K562 (cell line): ENCODE data around the gene RFX3. TPM values are rescaled to one million over a fixed set of nuclear protein-coding genes. Genes with fewer than 3 reads are reported as not detected.

Experiments
- ATAC-seq: fragments of 200-7000 bp; cut with Tn5 transposase; 3 replicates; pipeline ENCODE4 v1.9.1; 2020; ENCODE audit warnings: moderate library complexity
- BruUV-seq: library from RNA; stranded (reverse); fragments of 400-500 nt; replicated peaks from 2 replicates; lab custom pipeline; 2021; lab: Mats Ljungman, UMichigan
- CTCF ChIA-PET: fragments of 300-600 bp; formaldehyde crosslinking; extraction: SDS; loops from one replicate; lab custom pipeline; 2021; ENCODE audit warnings: low intra/inter-chr PET ratio; lab: Yijun Ruan, JAX
- POLR2A ChIA-PET: fragments of 300-600, 350-650 bp; sonication (Branson Sonifier 250); formaldehyde crosslinking; extraction: SDS; loops from one replicate; lab custom pipeline; 2021; ENCODE audit warnings: antibody characterized with exemption, inconsistent platforms; lab: Yijun Ruan, JAX
- DNase-seq, 4 experiments: peaks; one replicate each; pipeline versions ENCODE4 v3.0.0 to v3.0.0-alpha.2; 2011 to 2018; ENCODE audit warnings: low spot score in 3 of 4, mixed read lengths in 3 of 4; ENCODE audit errors: extremely low read depth in 1 of 4
- FAIRE-seq: peaks from 2 replicates; lab custom pipeline; 2011; peaks lifted over from hg19 to GRCh38; lab: Jason Lieb, UNC
- H2AFZ ChIP-seq: 2 replicates; pipeline ENCODE4 v1.6.0; 2011; ENCODE audit warnings: low read depth, low read length, control low read depth, inconsistent platforms
- H3K27ac ChIP-seq: fragments of 200-600 bp; 3 replicates; pipeline ENCODE4 v1.8.0; 2011; ENCODE audit warnings: low read depth, mild to moderate bottlenecking, control low read depth, inconsistent platforms, low read length, moderate library complexity, mixed read lengths; ENCODE audit errors: extremely low read depth
- H3K27me3 ChIP-seq, 2 experiments: fragments of 300-600 bp in 1 of 2; 2 replicates in 1 of 2; 3 replicates in 1 of 2; pipeline versions ENCODE4 v1.6.0 to v1.8.0; 2011; ENCODE audit warnings: inconsistent platforms in 2 of 2, low read length in 2 of 2, mild to moderate bottlenecking in 1 of 2, mixed read lengths in 1 of 2, moderate library complexity in 1 of 2; ENCODE audit not compliant: control insufficient read depth in 2 of 2, insufficient read depth in 2 of 2
- H3K36me3 ChIP-seq: fragments of 300-600 bp; 3 replicates; pipeline ENCODE4 v1.8.0; 2011; ENCODE audit warnings: mild to moderate bottlenecking, low read length, inconsistent platforms; ENCODE audit not compliant: control insufficient read depth, insufficient read depth
- H3K4me1 ChIP-seq, 2 experiments: fragments of 200-600 bp in 1 of 2; replicated peaks in 1 of 2; 2 replicates in 1 of 2; 3 replicates in 1 of 2; pipeline versions ENCODE4 v1.5.1 to v1.8.0; 2011; ENCODE audit warnings: inconsistent platforms in 2 of 2, low read length in 2 of 2, mild to moderate bottlenecking in 1 of 2, mixed read lengths in 1 of 2, moderate library complexity in 1 of 2; ENCODE audit not compliant: control insufficient read depth in 2 of 2, insufficient read depth in 2 of 2
- H3K4me2 ChIP-seq: 2 replicates; pipeline ENCODE4 v1.6.1; 2011; ENCODE audit warnings: low read length, control low read depth, inconsistent platforms, mixed read lengths; ENCODE audit not compliant: insufficient read depth
- H3K4me3 ChIP-seq: fragments of 200-600 bp; sonication (generic), shearing (Covaris generic); 2 replicates; pipeline ENCODE4 v1.5.1; 2016; ENCODE audit warnings: control low read depth, inconsistent platforms
- H3K79me2 ChIP-seq: fragments of 200-600 bp; 3 replicates; pipeline ENCODE4 v1.8.0; 2011; ENCODE audit warnings: low read length, inconsistent platforms; ENCODE audit not compliant: control insufficient read depth, insufficient read depth
- H3K9ac ChIP-seq, 2 experiments: 2 replicates each; pipeline versions ENCODE4 v1.6.0 to v1.6.1; 2011; ENCODE audit warnings: low read depth in 2 of 2, low read length in 2 of 2, control low read depth in 1 of 2, inconsistent platforms in 1 of 2, mild to moderate bottlenecking in 1 of 2, mixed read lengths in 1 of 2; ENCODE audit not compliant: insufficient read depth in 1 of 2
- H3K9me1 ChIP-seq: one replicate; pipeline ENCODE4 v1.6.0; 2011; ENCODE audit warnings: inconsistent platforms, mild to moderate bottlenecking, low read length, moderate library complexity; ENCODE audit not compliant: control insufficient read depth, insufficient read depth
- H3K9me3 ChIP-seq: replicated peaks from 2 replicates; pipeline ENCODE4 v1.5.1; 2011; ENCODE audit warnings: low read depth, low read length, inconsistent platforms; ENCODE audit not compliant: control insufficient read depth, insufficient read depth
- H4K20me1 ChIP-seq: replicated peaks from 2 replicates; pipeline ENCODE4 v1.6.1; 2011; ENCODE audit warnings: low read length, inconsistent platforms, mixed read lengths; ENCODE audit not compliant: control insufficient read depth, insufficient read depth
- BDP1 ChIP-seq: IDR thresholded peaks from 3 replicates; pipeline ENCODE4 v1.6.1; 2011; ENCODE audit not compliant: insufficient read length, insufficient read depth
- CHD2 ChIP-seq: IDR thresholded peaks from 2 replicates; pipeline ENCODE4 v1.6.1; 2011; ENCODE audit warnings: low read depth, low read length
- DPF2 ChIP-seq: fragments of 450-650 bp; IDR thresholded peaks from 2 replicates; pipeline ENCODE4 v1.6.1; 2016
- HMGN3 ChIP-seq: IDR thresholded peaks from 2 replicates; pipeline ENCODE4 v1.6.1; 2011; ENCODE audit warnings: borderline replicate concordance, low read depth, mild to moderate bottlenecking, mixed read lengths, low read length; ENCODE audit not compliant: insufficient read length; ENCODE audit errors: extremely low read depth
- MTA1 ChIP-seq: fragments of 450-650 bp; IDR thresholded peaks from 2 replicates; pipeline ENCODE4 v1.6.1; 2017; ENCODE audit warnings: borderline replicate concordance
- RBFOX2 ChIP-seq: fragments of 200-400 bp; formaldehyde crosslinking; IDR thresholded peaks from 2 replicates; pipeline ENCODE4 v1.6.1; 2017; ENCODE audit warnings: low read depth, mild to moderate bottlenecking, low read length, moderate library complexity
- TAL1 ChIP-seq: fragments of 450-650 bp; IDR thresholded peaks from 2 replicates; pipeline ENCODE4 v1.6.1; 2016; ENCODE audit warnings: mild to moderate bottlenecking
- TBP ChIP-seq: optimal IDR thresholded peaks from 2 replicates; pipeline ENCODE3; 2011; ENCODE audit warnings: low read depth, low read length, improper control_type of control experiment
- ZFP30 ChIP-seq: fragments of 250-450 bp; sonication (Bioruptor Pico); IDR thresholded peaks from 2 replicates; pipeline ENCODE4 v1.8.0; 2022; ENCODE audit warnings: moderate library complexity, mild to moderate bottlenecking, inconsistent platforms, borderline replicate concordance
- ZNF165 ChIP-seq: fragments of 250-450 bp; sonication (Bioruptor Pico); IDR thresholded peaks from 2 replicates; pipeline ENCODE4 v1.4.0; 2020; ENCODE audit warnings: borderline replicate concordance
- ZNF584 ChIP-seq: fragments of 200-800 bp; sonication (Bioruptor generic); IDR thresholded peaks from 2 replicates; pipeline ENCODE4 v1.6.1; 2016; ENCODE audit warnings: low read depth, mild to moderate bottlenecking, missing genetic modification characterization, missing compliant biosample characterization
- WGBS: fragments of 100-300 bp; shearing (Covaris generic); methylation state at CpG from one replicate; pipeline ENCODE4 v1.1.6; 2016; ENCODE audit warnings: low coverage, mixed read lengths; ENCODE audit not compliant: insufficient coverage; ENCODE audit errors: missing lambda C conversion rate; 5-methylcytosine and 5-hydroxymethylcytosine counted together
- in situ Hi-C: fragments of 300-500 bp; cut with MboI; formaldehyde crosslinking; loops from 4 replicates; pipeline ENCODE4 v1.15.0; 2018; ENCODE audit warnings: inconsistent platforms, mixed read lengths
- intact Hi-C: fragments of 100-400 bp; cut with micrococcal nuclease; formaldehyde crosslinking; loops from 2 replicates; pipeline ENCODE4 v1.14.2; 2022
- polyA plus RNA-seq, 8 experiments: library from polyadenylated mRNA; depleted of rRNA in 4 of 8; stranded (reverse) in 5 of 8; unstranded in 3 of 8; fragments of >200 nt; fragmentation: Nextera tagmentation in 2 of 8; fragmentation: Illumina TruSeq in 1 of 8; extraction: Ambion mirVana in 2 of 8; extraction: Trizol in 1 of 8; gene quantifications; 2 replicates each; pipeline versions ENCODE4 v1.2.1 to v1.2.3, GENCODE V29; 2011 to 2014; ENCODE audit warnings: inconsistent platforms in 1 of 8, missing spikeins in 1 of 8
- total RNA-seq, 7 experiments: library from RNA; depleted of rRNA in 6 of 7; stranded (reverse); fragments of >200 nt in 6 of 7; fragmentation: Illumina TruSeq in 2 of 7; extraction: Trizol in 2 of 7; gene quantifications; 2 replicates each; pipeline versions ENCODE4 v1.2.1 to v1.2.3, GENCODE V29; 2011 to 2021; ENCODE audit warnings: low replicate concordance in 1 of 7
- TF ChIP-seq, protein P1 (sequence below): fragments of 450-650 bp; formaldehyde crosslinking; IDR thresholded peaks from 2 replicates; pipeline ENCODE4 v1.4.0; 2020; ENCODE audit warnings: mild to moderate bottlenecking, moderate library complexity
- TF ChIP-seq, protein P2 (sequence below): fragments of 450-650 bp; IDR thresholded peaks from 2 replicates; pipeline ENCODE4 v1.6.1; 2018; ENCODE audit not compliant: partially characterized antibody
- TF ChIP-seq, protein P3 (sequence below): IDR thresholded peaks from 2 replicates; pipeline ENCODE4 v1.6.1; 2011; ENCODE audit not compliant: insufficient read length; ENCODE audit errors: extremely low read depth
- TF ChIP-seq, protein P4 (sequence below): fragments of 450-650 bp; IDR thresholded peaks from 2 replicates; pipeline ENCODE4 v1.6.1; 2016; ENCODE audit warnings: mild to moderate bottlenecking

Gene RFX3
- total and polyA plus RNA-seq, 9 of the 15 experiments (the other 6 are each of a cell fraction or from before 2014, with no cell fraction given): 0.86 to 4.9 (median 2.0) TPM

DNA sequence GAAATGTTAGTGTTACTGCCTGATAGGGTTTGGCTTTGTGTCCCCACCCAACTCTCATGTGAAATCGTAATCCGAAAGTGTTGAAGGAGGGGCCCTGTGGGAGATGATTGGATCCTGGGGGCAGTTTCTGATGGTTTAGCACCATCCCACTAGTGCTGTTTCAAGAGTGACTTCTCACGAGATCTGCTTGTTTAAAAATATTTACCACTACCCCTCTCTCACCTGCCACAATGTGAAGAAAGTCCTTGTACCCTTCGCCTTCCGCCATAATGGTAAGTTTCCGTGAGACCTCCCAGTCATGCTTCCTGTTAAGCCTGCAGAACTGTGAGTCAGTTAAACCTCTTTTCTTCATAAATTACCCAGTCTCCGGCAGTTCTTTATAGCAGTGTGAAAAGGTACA, 2.6 kb upstream of the RFX3 start:
- WGBS: under 1% methylated on average over 7 of the region's 7 CpGs
- peak overlapping the region; percentile 70 for H2AFZ ChIP-seq
- peak overlapping the region; percentile 82 for H3K4me3 ChIP-seq
- no peaks in the 10 kb centered on the region for H4K20me1 ChIP-seq
- in situ Hi-C loops: no loop called here
- peaks cover 76% of the 10 kb centered on the region for H3K79me2 ChIP-seq
- FAIRE-seq (peak; percentile 70), DNase-seq (peak; percentile 8 to 78 (median 24)), ATAC-seq (peak; percentile 47)
- peak overlapping the region; percentile 100 for H3K27ac ChIP-seq
- H3K9me3 ChIP-seq: no peaks in the 10 kb centered on the region
- peaks cover 3% of the 10 kb centered on the region; the same call in 1 of the 3 replicates for H3K36me3 ChIP-seq
- CTCF ChIA-PET: no interaction called here
- H3K4me1 ChIP-seq: peaks cover 0 to 4% of the 10 kb centered on the region in 2 experiments; a peak in 1 of 5 replicates
- POLR2A ChIA-PET: interaction anchor here (0.6 to 1.3 kb wide), 4 partner anchors 15 to 652 kb away, joined by 3 to 4 read pairs (median 3); no protein-coding TSS in a partner anchor
- H3K4me2 ChIP-seq: peak overlapping the region; percentile 82
- intact Hi-C loops: no loop called here
- H3K27me3 ChIP-seq: no peaks in the 10 kb centered on the region
- BruUV-seq: no TSS peak
- peak overlapping the region; percentile 24 to 100; a peak in 3 of 4 replicates for H3K9ac ChIP-seq
- no peaks in the 10 kb centered on the region for H3K9me1 ChIP-seq
- TF ChIP-seq, protein P1, sequence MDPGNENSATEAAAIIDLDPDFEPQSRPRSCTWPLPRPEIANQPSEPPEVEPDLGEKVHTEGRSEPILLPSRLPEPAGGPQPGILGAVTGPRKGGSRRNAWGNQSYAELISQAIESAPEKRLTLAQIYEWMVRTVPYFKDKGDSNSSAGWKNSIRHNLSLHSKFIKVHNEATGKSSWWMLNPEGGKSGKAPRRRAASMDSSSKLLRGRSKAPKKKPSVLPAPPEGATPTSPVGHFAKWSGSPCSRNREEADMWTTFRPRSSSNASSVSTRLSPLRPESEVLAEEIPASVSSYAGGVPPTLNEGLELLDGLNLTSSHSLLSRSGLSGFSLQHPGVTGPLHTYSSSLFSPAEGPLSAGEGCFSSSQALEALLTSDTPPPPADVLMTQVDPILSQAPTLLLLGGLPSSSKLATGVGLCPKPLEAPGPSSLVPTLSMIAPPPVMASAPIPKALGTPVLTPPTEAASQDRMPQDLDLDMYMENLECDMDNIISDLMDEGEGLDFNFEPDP: no peak
- TF ChIP-seq BDP1 (no peak), ZNF165 (no peak), DPF2 (0 out of 2 replicates have a peak, but pooled peaks have one; percentile 15), MTA1 (no peak), TBP (peak; percentile 69), RBFOX2 (0 out of 2 replicates have a peak, but pooled peaks have one; percentile 22), CHD2 (peak; percentile 86), TAL1 (no peak), ZFP30 (CRISPR knock-in tag) (no peak), ZNF584 (CRISPR knock-in tag) (no peak), HMGN3 (no peak)
- TF ChIP-seq, protein P2, sequence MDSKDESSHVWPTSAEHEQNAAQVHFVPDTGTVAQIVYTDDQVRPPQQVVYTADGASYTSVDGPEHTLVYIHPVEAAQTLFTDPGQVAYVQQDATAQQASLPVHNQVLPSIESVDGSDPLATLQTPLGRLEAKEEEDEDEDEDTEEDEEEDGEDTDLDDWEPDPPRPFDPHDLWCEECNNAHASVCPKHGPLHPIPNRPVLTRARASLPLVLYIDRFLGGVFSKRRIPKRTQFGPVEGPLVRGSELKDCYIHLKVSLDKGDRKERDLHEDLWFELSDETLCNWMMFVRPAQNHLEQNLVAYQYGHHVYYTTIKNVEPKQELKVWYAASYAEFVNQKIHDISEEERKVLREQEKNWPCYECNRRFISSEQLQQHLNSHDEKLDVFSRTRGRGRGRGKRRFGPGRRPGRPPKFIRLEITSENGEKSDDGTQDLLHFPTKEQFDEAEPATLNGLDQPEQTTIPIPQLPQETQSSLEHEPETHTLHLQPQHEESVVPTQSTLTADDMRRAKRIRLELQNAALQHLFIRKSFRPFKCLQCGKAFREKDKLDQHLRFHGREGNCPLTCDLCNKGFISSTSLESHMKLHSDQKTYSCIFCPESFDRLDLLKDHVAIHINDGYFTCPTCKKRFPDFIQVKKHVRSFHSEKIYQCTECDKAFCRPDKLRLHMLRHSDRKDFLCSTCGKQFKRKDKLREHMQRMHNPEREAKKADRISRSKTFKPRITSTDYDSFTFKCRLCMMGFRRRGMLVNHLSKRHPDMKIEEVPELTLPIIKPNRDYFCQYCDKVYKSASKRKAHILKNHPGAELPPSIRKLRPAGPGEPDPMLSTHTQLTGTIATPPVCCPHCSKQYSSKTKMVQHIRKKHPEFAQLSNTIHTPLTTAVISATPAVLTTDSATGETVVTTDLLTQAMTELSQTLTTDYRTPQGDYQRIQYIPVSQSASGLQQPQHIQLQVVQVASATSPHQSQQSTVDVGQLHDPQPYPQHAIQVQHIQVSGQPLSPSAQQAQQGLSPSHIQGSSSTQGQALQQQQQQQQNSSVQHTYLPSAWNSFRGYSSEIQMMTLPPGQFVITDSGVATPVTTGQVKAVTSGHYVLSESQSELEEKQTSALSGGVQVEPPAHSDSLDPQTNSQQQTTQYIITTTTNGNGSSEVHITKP: peak; percentile 78
- TF ChIP-seq, protein P3, sequence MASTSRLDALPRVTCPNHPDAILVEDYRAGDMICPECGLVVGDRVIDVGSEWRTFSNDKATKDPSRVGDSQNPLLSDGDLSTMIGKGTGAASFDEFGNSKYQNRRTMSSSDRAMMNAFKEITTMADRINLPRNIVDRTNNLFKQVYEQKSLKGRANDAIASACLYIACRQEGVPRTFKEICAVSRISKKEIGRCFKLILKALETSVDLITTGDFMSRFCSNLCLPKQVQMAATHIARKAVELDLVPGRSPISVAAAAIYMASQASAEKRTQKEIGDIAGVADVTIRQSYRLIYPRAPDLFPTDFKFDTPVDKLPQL: peak; percentile 19
- TF ChIP-seq, protein P4, sequence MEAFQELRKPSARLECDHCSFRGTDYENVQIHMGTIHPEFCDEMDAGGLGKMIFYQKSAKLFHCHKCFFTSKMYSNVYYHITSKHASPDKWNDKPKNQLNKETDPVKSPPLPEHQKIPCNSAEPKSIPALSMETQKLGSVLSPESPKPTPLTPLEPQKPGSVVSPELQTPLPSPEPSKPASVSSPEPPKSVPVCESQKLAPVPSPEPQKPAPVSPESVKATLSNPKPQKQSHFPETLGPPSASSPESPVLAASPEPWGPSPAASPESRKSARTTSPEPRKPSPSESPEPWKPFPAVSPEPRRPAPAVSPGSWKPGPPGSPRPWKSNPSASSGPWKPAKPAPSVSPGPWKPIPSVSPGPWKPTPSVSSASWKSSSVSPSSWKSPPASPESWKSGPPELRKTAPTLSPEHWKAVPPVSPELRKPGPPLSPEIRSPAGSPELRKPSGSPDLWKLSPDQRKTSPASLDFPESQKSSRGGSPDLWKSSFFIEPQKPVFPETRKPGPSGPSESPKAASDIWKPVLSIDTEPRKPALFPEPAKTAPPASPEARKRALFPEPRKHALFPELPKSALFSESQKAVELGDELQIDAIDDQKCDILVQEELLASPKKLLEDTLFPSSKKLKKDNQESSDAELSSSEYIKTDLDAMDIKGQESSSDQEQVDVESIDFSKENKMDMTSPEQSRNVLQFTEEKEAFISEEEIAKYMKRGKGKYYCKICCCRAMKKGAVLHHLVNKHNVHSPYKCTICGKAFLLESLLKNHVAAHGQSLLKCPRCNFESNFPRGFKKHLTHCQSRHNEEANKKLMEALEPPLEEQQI: 0 out of 2 replicates have a peak, but pooled peaks have one; percentile 16
